Choroid plexus epithelial cell (primary cell): Measurements from ENCODE around the gene PCED1B.

Experiments
- DNase-seq: peaks from one replicate; pipeline ENCODE4 v3.0.0-alpha.2; 2010; ENCODE audit warnings: low read depth
- H3K4me3 ChIP-seq: 2 replicates; pipeline ENCODE4 v1.5.1; 2011; ENCODE audit warnings: low read depth, mild to moderate bottlenecking, control low read depth, low read length, moderate library complexity
- CTCF ChIP-seq: conservative IDR thresholded peaks from 2 replicates; pipeline ENCODE4 v1.5.1; 2011; ENCODE audit warnings: low read depth, mild to moderate bottlenecking, control low read depth, inconsistent platforms, low read length, moderate library complexity

PCED1B gene

GRCh38 chr12:47245623-47246022 lies 166.2 kb downstream of the PCED1B start:
- TF ChIP-seq CTCF = no peak
- DNase-seq = no peak
- no peak overlapping the region for H3K4me3 ChIP-seq

- no peak for TF ChIP-seq CTCF
- no peak for DNase-seq
- no peak overlapping the region for H3K4me3 ChIP-seq
Measured at GRCh38 chr12:47247418-47247817, 168.0 kb downstream of the PCED1B start.

GRCh38 chr12:47249082-47249481 lies 169.7 kb downstream of the PCED1B start:
- DNase-seq = no peak
- no peak for TF ChIP-seq CTCF
- no peak overlapping the region for H3K4me3 ChIP-seq

- no peak for TF ChIP-seq CTCF
- DNase-seq = no peak
- no peak overlapping the region for H3K4me3 ChIP-seq
Measured at GRCh38 chr12:47249719-47250357, 170.4 kb downstream of the PCED1B start.

GRCh38 chr12:47251919-47252318 lies 172.5 kb downstream of the PCED1B start:
- H3K4me3 ChIP-seq = no peak overlapping the region
- TF ChIP-seq CTCF = no peak
- DNase-seq = no peak

- H3K4me3 ChIP-seq = no peak overlapping the region
- DNase-seq = no peak
- no peak for TF ChIP-seq CTCF
Measured at GRCh38 chr12:47264951-47265350, 185.5 kb downstream of the PCED1B start.

- DNase-seq = no peak
- no peak for TF ChIP-seq CTCF
- H3K4me3 ChIP-seq = no peak overlapping the region
Measured at GRCh38 chr12:47265391-47265790, 186.0 kb downstream of the PCED1B start.
